ENCODE measurements around the gene HKDC1. TPM values are rescaled to one million over a fixed set of nuclear protein-coding genes. Genes with fewer than 3 reads are reported as not detected.

The HKDC1 gene
- total RNA-seq, 2 experiments from 2014 or later = 0.40 TPM; not detected in 1

DNA sequence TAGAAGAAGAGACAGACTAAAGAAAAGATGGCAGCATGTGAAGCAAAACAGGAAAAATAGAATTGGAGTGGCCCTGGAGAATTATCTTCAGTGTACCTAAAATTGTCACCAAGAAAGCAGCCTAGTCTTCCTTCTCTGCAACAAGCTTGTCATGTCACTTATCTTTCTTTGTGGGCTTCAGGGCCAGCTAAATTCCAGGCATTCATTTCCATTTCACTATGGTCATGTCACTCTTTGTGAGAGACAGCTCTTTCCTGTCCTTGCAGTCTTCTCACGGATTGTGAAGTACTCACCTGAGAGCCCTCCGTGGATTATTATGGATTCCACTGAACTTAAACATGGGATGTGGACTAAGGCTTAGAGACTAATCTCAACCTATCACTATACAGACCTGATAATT lies 9.0 kb upstream of the HKDC1 start:
- Mint-ChIP-seq H3K27ac (no peak overlapping the region), H3K36me3 (ENCODE audit: low read depth) (peaks cover 19% of the 10 kb centered on the region), H3K9me3 (no peaks in the 10 kb centered on the region), H3K4me1 (ENCODE audit: low read depth) (peaks cover 36% of the 10 kb centered on the region), H3K4me3 (no peak overlapping the region), H3K27me3 (no peaks in the 10 kb centered on the region)
- intact Hi-C loops (cut with micrococcal nuclease) = no loop called here
- ChIA-PET CTCF (interaction anchor here (0.7 to 1.9 kb wide), 3 partner anchors 9 to 258 kb away, joined by 3 to 5 read pairs (median 3); partner anchors contain the start of gene HKDC1), POLR2A (interaction anchor here (1.4 kb wide), 1 partner anchor 12 kb away, joined by 4 read pairs; no protein-coding TSS in a partner anchor)
- DNase-seq = no peak
- TF ChIP-seq, protein P1, sequence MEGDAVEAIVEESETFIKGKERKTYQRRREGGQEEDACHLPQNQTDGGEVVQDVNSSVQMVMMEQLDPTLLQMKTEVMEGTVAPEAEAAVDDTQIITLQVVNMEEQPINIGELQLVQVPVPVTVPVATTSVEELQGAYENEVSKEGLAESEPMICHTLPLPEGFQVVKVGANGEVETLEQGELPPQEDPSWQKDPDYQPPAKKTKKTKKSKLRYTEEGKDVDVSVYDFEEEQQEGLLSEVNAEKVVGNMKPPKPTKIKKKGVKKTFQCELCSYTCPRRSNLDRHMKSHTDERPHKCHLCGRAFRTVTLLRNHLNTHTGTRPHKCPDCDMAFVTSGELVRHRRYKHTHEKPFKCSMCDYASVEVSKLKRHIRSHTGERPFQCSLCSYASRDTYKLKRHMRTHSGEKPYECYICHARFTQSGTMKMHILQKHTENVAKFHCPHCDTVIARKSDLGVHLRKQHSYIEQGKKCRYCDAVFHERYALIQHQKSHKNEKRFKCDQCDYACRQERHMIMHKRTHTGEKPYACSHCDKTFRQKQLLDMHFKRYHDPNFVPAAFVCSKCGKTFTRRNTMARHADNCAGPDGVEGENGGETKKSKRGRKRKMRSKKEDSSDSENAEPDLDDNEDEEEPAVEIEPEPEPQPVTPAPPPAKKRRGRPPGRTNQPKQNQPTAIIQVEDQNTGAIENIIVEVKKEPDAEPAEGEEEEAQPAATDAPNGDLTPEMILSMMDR (IDR thresholded peaks at IDR 0.05) = no peak
- ATAC-seq = no peak

DNA sequence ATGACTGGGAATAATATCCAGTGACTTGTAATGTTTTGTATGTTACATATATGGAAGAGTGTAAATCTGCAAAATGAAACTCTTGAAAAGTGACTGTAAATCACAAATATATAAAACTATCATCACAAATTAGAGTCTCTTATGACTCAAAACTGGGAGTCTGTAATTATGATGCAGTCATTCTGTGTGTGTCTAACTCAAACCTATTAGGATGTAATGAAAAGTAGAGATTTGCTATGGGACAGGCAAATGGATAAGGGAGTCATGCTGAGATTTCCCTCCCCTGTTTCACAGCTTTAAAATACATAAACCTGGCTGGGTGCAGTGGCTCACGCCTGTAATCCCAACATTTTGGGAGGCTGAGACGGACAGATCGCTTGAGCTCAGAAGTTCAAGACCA lies 8.6 kb upstream of the HKDC1 start:
- Mint-ChIP-seq H3K4me1 (ENCODE audit: low read depth) (peaks cover 32% of the 10 kb centered on the region), H3K27ac (no peak overlapping the region), H3K27me3 (no peaks in the 10 kb centered on the region), H3K9me3 (no peaks in the 10 kb centered on the region), H3K4me3 (no peak overlapping the region), H3K36me3 (ENCODE audit: low read depth) (peaks cover 14% of the 10 kb centered on the region)
- DNase-seq (no peak), ATAC-seq (no peak)
- TF ChIP-seq, protein P1 (IDR thresholded peaks at IDR 0.05) = no peak
- POLR2A ChIA-PET = interaction anchor here (1.4 kb wide), 1 partner anchor 11 kb away, joined by 4 read pairs; no protein-coding TSS in a partner anchor
- CTCF ChIA-PET = interaction anchor here (0.7 to 1.9 kb wide), 3 partner anchors 11 to 69 kb away, joined by 3 to 5 read pairs (median 3); no protein-coding TSS in a partner anchor
- intact Hi-C loops (cut with micrococcal nuclease) = no loop called here

- no peaks in the 10 kb centered on the region for H3K9me3 Mint-ChIP-seq
These were observed 6.4 kb upstream of the HKDC1 start for GRCh38 chr10:69213591-69214311.

DNA sequence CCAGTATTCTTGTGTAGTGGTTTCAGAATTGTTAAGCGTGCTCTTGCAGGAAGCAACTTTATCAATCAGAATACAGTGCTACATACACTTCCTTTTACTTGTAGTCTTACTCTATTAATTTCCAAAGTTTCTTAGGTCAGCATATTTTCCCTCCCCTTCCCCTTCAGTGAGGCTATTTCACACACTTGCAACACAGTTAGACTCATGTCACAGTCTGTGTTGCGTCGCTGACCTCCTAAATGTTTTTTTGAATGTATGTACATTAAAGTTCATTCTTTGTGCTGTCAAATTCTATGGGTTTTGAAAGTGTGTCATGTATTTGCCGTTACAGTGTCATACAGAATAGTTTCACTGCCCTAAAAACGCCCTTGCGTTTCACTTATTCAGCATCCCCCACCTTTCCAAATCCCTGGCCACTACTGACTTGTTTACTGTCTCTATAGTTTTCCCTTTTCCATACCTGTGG lies 5.4 kb upstream of the HKDC1 start:
- H3K4me1 Mint-ChIP-seq (ENCODE audit: low read depth) = peaks cover 28% of the 10 kb centered on the region
- CTCF ChIA-PET = no interaction called here
- TF ChIP-seq, protein P1 (IDR thresholded peaks at IDR 0.05) = no peak
- no peak for ATAC-seq
- no peak overlapping the region for H3K27ac Mint-ChIP-seq
- no peak overlapping the region for H3K4me3 Mint-ChIP-seq
- H3K36me3 Mint-ChIP-seq (ENCODE audit: low read depth) = no peaks in the 10 kb centered on the region
- DNase-seq = no peak
- no peaks in the 10 kb centered on the region for H3K9me3 Mint-ChIP-seq
- intact Hi-C loops (cut with micrococcal nuclease) = no loop called here
- POLR2A ChIA-PET = interaction anchor here (0.6 to 1.2 kb wide), 2 partner anchors 13 to 207 kb away, joined by 4 read pairs; no protein-coding TSS in a partner anchor
- H3K27me3 Mint-ChIP-seq = no peaks in the 10 kb centered on the region

More at GRCh38 chr10:69213591-69214311, 6.4 kb upstream of the HKDC1 start:
- ChIA-PET CTCF (interaction anchor here (0.8 to 1.7 kb wide), 2 partner anchors 10 to 64 kb away, joined by 3 to 5 read pairs; no protein-coding TSS in a partner anchor), POLR2A (interaction anchor here (0.8 to 1.6 kb wide), 3 partner anchors 9 to 14 kb away, joined by 3 to 6 read pairs (median 3); no protein-coding TSS in a partner anchor)
- no peak overlapping the region for H3K27ac Mint-ChIP-seq
- DNase-seq (no peak), ATAC-seq (peak; percentile 17)
- H3K27me3 Mint-ChIP-seq = no peaks in the 10 kb centered on the region
- intact Hi-C loops (cut with micrococcal nuclease) = no loop called here
- H3K4me3 Mint-ChIP-seq = no peak overlapping the region
- peaks cover 32% of the 10 kb centered on the region for H3K4me1 Mint-ChIP-seq (ENCODE audit: low read depth)
- H3K36me3 Mint-ChIP-seq (ENCODE audit: low read depth) = peaks cover 2% of the 10 kb centered on the region
- TF ChIP-seq, protein P1 (IDR thresholded peaks at IDR 0.05) = no peak

Data from activated CD8-positive, alpha-beta T cell treated with anti-CD3 and anti-CD28 coated beads for 36 hours (primary cell).